Upper lobe of right lung (tissue), 1 donor: Measurements from ENCODE around the gene NEAT1. TPM values are rescaled to one million over a fixed set of nuclear protein-coding genes. Genes with fewer than 3 reads are reported as not detected.

Source experiments
- ATAC-seq: fragments of 200-7000 bp; cut with Tn5 transposase; one replicate; pipeline ENCODE4 v1.9.1; 2020; ENCODE audit warnings: mild to moderate bottlenecking, moderate library complexity
- DNase-seq: peaks from one replicate; pipeline ENCODE4 v3.0.0-alpha.2; 2020
- H3K27ac ChIP-seq: fragments of 200-600 bp; one replicate; pipeline ENCODE4 v1.8.0; 2022
- H3K27me3 ChIP-seq: fragments of 200-600 bp; one replicate; pipeline ENCODE4 v1.8.0; 2022; ENCODE audit warnings: mild to moderate bottlenecking
- H3K36me3 ChIP-seq: fragments of 200-600 bp; one replicate; pipeline ENCODE4 v1.8.0; 2022
- H3K4me1 ChIP-seq: fragments of 200-600 bp; one replicate; pipeline ENCODE4 v1.8.0; 2022
- H3K4me3 ChIP-seq: fragments of 200-600 bp; one replicate; pipeline ENCODE4 v1.8.0; 2022; ENCODE audit warnings: mild to moderate bottlenecking
- H3K9me3 ChIP-seq: fragments of 200-600 bp; one replicate; pipeline ENCODE4 v1.8.0; 2022
- intact Hi-C: fragments of 100-400 bp; cut with DNase I; formaldehyde crosslinking; loops from one replicate; pipeline ENCODE4 v1.11.0; 2022
- total RNA-seq: library from RNA; stranded (reverse); fragmentation: NEBNext Ultra II Directional; extraction: Animal tissue kit (Norgen Biotek cat#: 25700); gene quantifications from one replicate; pipeline ENCODE4 v1.2.1, GENCODE V29; 2021
- TF ChIP-seq, protein P1 (sequence below): fragments of 200-600 bp; IDR thresholded peaks from one replicate; pipeline ENCODE4 v1.8.0; 2022; ENCODE audit warnings: antibody characterized with exemption
- donor health status: DM: no; HTN: yes; CAD: no; lungs with severe emphysema.

NEAT1 gene
- total RNA-seq, 1 donor from 2014 or later = 1,120 TPM

DNA sequence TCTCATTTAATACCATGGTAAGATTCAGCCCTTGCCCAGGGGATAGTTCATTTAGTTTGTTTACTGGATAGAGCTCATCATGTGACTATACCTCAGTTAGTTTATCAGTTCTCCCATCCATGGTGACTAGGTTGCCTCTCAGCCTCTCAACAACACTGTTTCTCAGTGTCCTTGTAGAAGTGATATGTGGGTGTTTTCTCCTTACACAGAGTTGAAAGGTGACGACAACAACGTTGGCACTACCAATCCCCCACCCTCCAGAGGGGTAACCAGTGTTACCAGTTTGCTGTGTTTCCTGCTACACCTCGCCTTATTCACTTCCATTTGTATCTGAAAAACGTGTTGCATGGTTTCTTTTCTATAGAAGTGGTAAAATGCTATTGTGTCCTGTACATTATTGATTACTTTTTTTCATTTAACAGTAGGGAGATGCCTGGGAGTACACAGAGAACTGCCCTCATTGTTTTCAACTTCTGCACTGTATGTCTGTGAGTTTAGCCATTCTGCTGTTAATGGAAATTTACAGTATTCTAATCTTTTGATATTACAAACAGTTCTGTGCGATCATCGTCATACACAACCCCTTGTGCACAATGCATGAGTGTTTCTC is 11.6 kb downstream of the NEAT1 start:
- intact Hi-C loops = no loop called here
- H3K4me3 ChIP-seq = no peak overlapping the region
- TF ChIP-seq, protein P1, sequence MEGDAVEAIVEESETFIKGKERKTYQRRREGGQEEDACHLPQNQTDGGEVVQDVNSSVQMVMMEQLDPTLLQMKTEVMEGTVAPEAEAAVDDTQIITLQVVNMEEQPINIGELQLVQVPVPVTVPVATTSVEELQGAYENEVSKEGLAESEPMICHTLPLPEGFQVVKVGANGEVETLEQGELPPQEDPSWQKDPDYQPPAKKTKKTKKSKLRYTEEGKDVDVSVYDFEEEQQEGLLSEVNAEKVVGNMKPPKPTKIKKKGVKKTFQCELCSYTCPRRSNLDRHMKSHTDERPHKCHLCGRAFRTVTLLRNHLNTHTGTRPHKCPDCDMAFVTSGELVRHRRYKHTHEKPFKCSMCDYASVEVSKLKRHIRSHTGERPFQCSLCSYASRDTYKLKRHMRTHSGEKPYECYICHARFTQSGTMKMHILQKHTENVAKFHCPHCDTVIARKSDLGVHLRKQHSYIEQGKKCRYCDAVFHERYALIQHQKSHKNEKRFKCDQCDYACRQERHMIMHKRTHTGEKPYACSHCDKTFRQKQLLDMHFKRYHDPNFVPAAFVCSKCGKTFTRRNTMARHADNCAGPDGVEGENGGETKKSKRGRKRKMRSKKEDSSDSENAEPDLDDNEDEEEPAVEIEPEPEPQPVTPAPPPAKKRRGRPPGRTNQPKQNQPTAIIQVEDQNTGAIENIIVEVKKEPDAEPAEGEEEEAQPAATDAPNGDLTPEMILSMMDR = no peak
- H3K4me1 ChIP-seq = peaks cover 69% of the 10 kb centered on the region
- H3K27me3 ChIP-seq = no peaks in the 10 kb centered on the region
- ATAC-seq (no peak), DNase-seq (no peak)
- no peaks in the 10 kb centered on the region for H3K9me3 ChIP-seq
- H3K27ac ChIP-seq = no peak overlapping the region
- H3K36me3 ChIP-seq = peaks cover 71% of the 10 kb centered on the region

GRCh38 chr11:65434667-65435410 is 12.2 kb downstream of the NEAT1 start:
- H3K9me3 ChIP-seq = no peaks in the 10 kb centered on the region
- intact Hi-C loops = no loop called here
- no peak overlapping the region for H3K27ac ChIP-seq
- no peak for DNase-seq
- no peaks in the 10 kb centered on the region for H3K27me3 ChIP-seq
- TF ChIP-seq, protein P1 = no peak
- H3K4me1 ChIP-seq = peaks cover 75% of the 10 kb centered on the region
- no peak for ATAC-seq
- peaks cover 75% of the 10 kb centered on the region for H3K36me3 ChIP-seq
- no peak overlapping the region for H3K4me3 ChIP-seq

- H3K4me1 ChIP-seq = peaks cover 77% of the 10 kb centered on the region
Measured at GRCh38 chr11:65435411-65435931, 12.9 kb downstream of the NEAT1 start.

GRCh38 chr11:65435981-65436411 is 13.4 kb downstream of the NEAT1 start:
- H3K9me3 ChIP-seq = no peaks in the 10 kb centered on the region
- peaks cover 74% of the 10 kb centered on the region for H3K4me1 ChIP-seq
- no peak overlapping the region for H3K27ac ChIP-seq
- peak overlapping the region; percentile 6 for H3K4me3 ChIP-seq
- TF ChIP-seq, protein P1 = no peak
- intact Hi-C loops = no loop called here
- H3K27me3 ChIP-seq = no peaks in the 10 kb centered on the region
- peak; percentile 45 for ATAC-seq
- H3K36me3 ChIP-seq = peaks cover 80% of the 10 kb centered on the region
- peak; percentile 70 for DNase-seq

More at GRCh38 chr11:65435411-65435931, 12.9 kb downstream of the NEAT1 start:
- no peak for ATAC-seq
- no peaks in the 10 kb centered on the region for H3K27me3 ChIP-seq
- peak overlapping the region; percentile 6 for H3K4me3 ChIP-seq
- peaks cover 80% of the 10 kb centered on the region for H3K36me3 ChIP-seq
- peak; percentile 37 for DNase-seq
- no peak overlapping the region for H3K27ac ChIP-seq
- no peaks in the 10 kb centered on the region for H3K9me3 ChIP-seq
- intact Hi-C loops = no loop called here
- TF ChIP-seq, protein P1 = no peak

GRCh38 chr11:65436412-65437032 is 13.9 kb downstream of the NEAT1 start:
- peaks cover 73% of the 10 kb centered on the region for H3K4me1 ChIP-seq
- H3K36me3 ChIP-seq = peaks cover 80% of the 10 kb centered on the region
- peak overlapping the region; percentile 6 for H3K4me3 ChIP-seq
- H3K9me3 ChIP-seq = no peaks in the 10 kb centered on the region
- H3K27me3 ChIP-seq = no peaks in the 10 kb centered on the region
- ATAC-seq (peak; percentile 7), DNase-seq (peak; percentile 34)
- no peak overlapping the region for H3K27ac ChIP-seq
- TF ChIP-seq, protein P1 = no peak
- intact Hi-C loops = no loop called here
